Neural crest cell (in vitro differentiated cells): Measurements from ENCODE around the gene CHAF1A. TPM values are rescaled to one million over a fixed set of nuclear protein-coding genes. Genes with fewer than 3 reads are reported as not detected.

ENCODE experiments used
- DNase-seq: peaks from one replicate; pipeline ENCODE4 v3.0.0; 2021; ENCODE audit warnings: low read depth, mixed read lengths, low spot score
- H3K27ac Mint-ChIP-seq: one replicate; pipeline ENCODE4 v1.8.0; 2021; ENCODE audit warnings: mild to moderate bottlenecking, mixed read lengths; ENCODE audit not compliant: unreplicated experiment
- H3K27me3 Mint-ChIP-seq: 2 replicates; pipeline ENCODE4 v1.8.0; 2021; ENCODE audit warnings: low read depth, mild to moderate bottlenecking, mixed read lengths
- H3K36me3 Mint-ChIP-seq: 2 replicates; pipeline ENCODE4 v1.8.0; 2021; ENCODE audit warnings: low read depth, mild to moderate bottlenecking, mixed read lengths
- H3K4me1 Mint-ChIP-seq: 2 replicates; pipeline ENCODE4 v1.8.0; 2021; ENCODE audit warnings: mixed read lengths
- H3K4me3 Mint-ChIP-seq: one replicate; pipeline ENCODE4 v1.8.0; 2021; ENCODE audit warnings: mild to moderate bottlenecking, mixed read lengths
- H3K9me3 Mint-ChIP-seq: 2 replicates; pipeline ENCODE4 v1.8.0; 2021; ENCODE audit warnings: mixed read lengths
- total RNA-seq: library from RNA; stranded (reverse); gene quantifications from 2 replicates; pipeline ENCODE4 v1.2.1, GENCODE V29; 2021
- TF ChIP-seq, protein P1 (sequence below): fragments of 200-600 bp; sonication (generic); conservative IDR thresholded peaks from 2 replicates; pipeline ENCODE4 v1.5.0; 2021; ENCODE audit warnings: antibody characterized with exemption, mild to moderate bottlenecking

The CHAF1A gene
- total RNA-seq, 1 donor from 2014 or later, result 120 TPM

GRCh38 chr19:4390567-4391305 lies 11.7 kb upstream of the CHAF1A start:
- DNase-seq, result no peak
- TF ChIP-seq, protein P1, sequence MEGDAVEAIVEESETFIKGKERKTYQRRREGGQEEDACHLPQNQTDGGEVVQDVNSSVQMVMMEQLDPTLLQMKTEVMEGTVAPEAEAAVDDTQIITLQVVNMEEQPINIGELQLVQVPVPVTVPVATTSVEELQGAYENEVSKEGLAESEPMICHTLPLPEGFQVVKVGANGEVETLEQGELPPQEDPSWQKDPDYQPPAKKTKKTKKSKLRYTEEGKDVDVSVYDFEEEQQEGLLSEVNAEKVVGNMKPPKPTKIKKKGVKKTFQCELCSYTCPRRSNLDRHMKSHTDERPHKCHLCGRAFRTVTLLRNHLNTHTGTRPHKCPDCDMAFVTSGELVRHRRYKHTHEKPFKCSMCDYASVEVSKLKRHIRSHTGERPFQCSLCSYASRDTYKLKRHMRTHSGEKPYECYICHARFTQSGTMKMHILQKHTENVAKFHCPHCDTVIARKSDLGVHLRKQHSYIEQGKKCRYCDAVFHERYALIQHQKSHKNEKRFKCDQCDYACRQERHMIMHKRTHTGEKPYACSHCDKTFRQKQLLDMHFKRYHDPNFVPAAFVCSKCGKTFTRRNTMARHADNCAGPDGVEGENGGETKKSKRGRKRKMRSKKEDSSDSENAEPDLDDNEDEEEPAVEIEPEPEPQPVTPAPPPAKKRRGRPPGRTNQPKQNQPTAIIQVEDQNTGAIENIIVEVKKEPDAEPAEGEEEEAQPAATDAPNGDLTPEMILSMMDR, result no peak
- H3K4me1 Mint-ChIP-seq, result peaks cover 72% of the 10 kb centered on the region

GRCh38 chr19:4391306-4391693 lies 11.1 kb upstream of the CHAF1A start:
- Mint-ChIP-seq H3K4me3 (peak overlapping the region; percentile 29), H3K27ac (no peak overlapping the region), H3K4me1 (peaks cover 67% of the 10 kb centered on the region), H3K36me3 (no peaks in the 10 kb centered on the region), H3K27me3 (no peaks in the 10 kb centered on the region), H3K9me3 (no peaks in the 10 kb centered on the region)
- no peak for DNase-seq
- TF ChIP-seq, protein P1, result no peak

More at GRCh38 chr19:4390567-4391305, 11.7 kb upstream of the CHAF1A start:
- Mint-ChIP-seq H3K27ac (peak overlapping the region; percentile 53), H3K27me3 (no peaks in the 10 kb centered on the region), H3K36me3 (no peaks in the 10 kb centered on the region), H3K4me3 (peak overlapping the region; percentile 29), H3K9me3 (no peaks in the 10 kb centered on the region)

DNA sequence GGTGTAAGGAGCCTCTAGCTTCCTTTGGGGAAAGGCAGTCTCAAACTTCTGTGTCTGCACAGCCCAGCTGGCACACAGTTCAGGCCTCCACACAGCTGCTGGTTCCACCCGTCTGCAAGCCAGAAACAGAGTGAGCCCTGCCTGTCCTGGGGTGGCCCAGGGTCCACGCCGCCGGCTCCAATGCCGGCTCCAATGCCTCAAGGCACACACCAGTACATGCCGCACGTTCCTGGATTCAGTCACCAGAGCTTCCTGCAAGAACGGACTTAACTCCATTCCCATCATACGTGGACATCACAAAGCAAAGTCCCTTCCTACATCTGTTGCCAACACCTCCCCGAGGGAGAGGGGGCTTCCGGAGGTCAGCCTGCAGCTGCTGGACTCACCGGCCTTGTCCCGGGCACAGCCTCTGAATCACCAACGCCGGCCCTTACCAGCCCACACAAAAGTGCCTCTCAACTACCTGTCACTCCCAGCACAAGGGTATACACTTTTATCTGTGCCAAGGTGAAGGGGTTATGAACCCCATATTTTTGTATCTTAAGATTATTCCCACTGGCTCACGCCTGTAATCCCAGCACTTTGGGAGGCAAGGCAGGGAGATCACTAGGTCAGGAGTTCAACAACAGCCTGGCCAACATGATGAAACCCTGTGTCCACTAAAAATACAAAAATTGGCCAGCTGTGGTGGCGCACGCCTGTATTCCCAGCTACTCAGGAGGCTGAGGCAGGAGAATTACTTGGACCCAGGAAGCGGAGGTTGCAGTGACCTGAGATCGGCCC lies 10.5 kb upstream of the CHAF1A start:
- Mint-ChIP-seq H3K4me1 (peaks cover 71% of the 10 kb centered on the region), H3K27ac (peak overlapping the region; percentile 94), H3K4me3 (no peak overlapping the region), H3K36me3 (peaks cover 2% of the 10 kb centered on the region), H3K9me3 (no peaks in the 10 kb centered on the region), H3K27me3 (no peaks in the 10 kb centered on the region)
- no peak for DNase-seq
- TF ChIP-seq, protein P1, result no peak

GRCh38 chr19:4393947-4394590 lies 8.4 kb upstream of the CHAF1A start:
- Mint-ChIP-seq H3K27me3 (no peaks in the 10 kb centered on the region), H3K9me3 (no peaks in the 10 kb centered on the region), H3K4me3 (peak overlapping the region; percentile 81), H3K27ac (peak overlapping the region; percentile 88), H3K36me3 (peaks cover 2% of the 10 kb centered on the region), H3K4me1 (peaks cover 67% of the 10 kb centered on the region)
- DNase-seq, result no peak
- TF ChIP-seq, protein P1, result no peak

DNA sequence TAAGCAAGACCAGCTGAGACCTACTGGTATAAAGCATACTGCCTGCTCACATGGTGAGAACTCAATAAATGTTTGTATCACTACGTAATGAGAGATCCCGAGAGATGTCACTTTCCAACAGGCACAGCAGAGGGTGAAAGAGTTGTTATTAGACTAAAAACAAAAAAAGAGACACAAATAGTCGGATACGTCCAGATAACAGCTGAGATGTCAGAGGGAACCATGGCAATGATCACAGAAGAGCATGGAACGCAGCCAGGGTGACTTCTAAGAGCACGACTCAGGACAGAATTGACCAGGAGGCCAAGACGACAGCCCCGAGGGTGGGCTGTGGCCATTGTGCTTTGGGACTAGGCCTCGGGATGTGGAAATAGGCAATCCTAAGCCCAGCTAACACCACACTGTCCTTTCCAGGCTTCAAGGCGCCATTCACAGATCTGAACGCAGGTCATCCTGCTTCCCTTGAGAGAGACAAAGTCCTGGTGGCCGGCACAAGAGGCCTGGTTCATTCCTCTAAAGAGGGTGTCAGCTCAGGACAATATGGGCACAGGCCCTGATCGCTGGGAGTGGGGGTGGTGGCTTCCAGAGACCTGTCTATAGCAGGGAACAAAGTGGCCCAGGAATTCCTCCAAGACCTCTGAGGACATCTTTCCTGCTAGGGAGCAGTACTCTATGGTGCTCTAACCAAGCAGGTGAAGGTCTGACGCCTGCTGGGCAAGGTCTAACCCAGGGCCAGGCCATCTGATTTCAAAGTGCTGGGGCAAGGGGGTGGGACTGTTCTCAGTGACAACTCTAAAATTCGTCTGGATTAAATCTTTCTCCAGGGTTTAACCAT lies 5.3 kb upstream of the CHAF1A start:
- H3K27me3 Mint-ChIP-seq, result no peaks in the 10 kb centered on the region
- H3K27ac Mint-ChIP-seq, result no peak overlapping the region

More for the DNA sequence above, 5.3 kb upstream of the CHAF1A start:
- TF ChIP-seq, protein P1, result no peak
- peaks cover 58% of the 10 kb centered on the region for H3K4me1 Mint-ChIP-seq
- H3K36me3 Mint-ChIP-seq, result peaks cover 2% of the 10 kb centered on the region
- no peaks in the 10 kb centered on the region for H3K9me3 Mint-ChIP-seq
- DNase-seq, result no peak
- peak overlapping the region; percentile 70 for H3K4me3 Mint-ChIP-seq
